LNCaP clone FGC (cell line): ENCODE measurements around the gene NKAIN2.

Experiments
- DNase-seq: peaks from one replicate; pipeline ENCODE4 v3.0.0-alpha.2; 2011; ENCODE audit warnings: low read depth
- H3K4me3 ChIP-seq: 2 replicates; pipeline ENCODE4 v1.5.1; 2011; ENCODE audit warnings: mild to moderate bottlenecking, low read depth, low read length, control low read depth
- TF ChIP-seq, protein P1 (sequence below): IDR thresholded peaks from 2 replicates; pipeline ENCODE4 v1.5.1; 2012; ENCODE audit warnings: mild to moderate bottlenecking; ENCODE audit not compliant: control insufficient read depth, insufficient read depth; ENCODE audit errors: extremely low read depth

Gene NKAIN2

DNA sequence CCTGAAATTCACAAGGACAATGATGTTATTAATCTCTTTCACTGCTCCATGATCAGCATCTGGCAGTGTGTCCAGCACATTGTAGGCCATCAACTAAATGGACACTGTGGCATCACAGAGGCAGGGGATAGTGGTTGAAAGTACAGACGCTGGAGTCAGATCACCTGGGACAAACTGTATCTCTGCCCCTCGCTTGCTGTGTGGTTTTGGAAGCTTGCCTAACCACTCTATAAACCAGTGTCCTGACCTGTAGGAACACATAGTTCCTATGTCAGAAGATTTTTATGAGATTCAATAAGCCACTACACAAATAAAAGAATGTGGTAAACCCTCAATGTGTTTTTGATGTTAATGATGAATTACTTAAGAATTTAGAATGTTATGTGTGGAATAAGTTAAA is 939.3 kb downstream of the NKAIN2 start:
- no peak overlapping the region for H3K4me3 ChIP-seq
- TF ChIP-seq, protein P1, sequence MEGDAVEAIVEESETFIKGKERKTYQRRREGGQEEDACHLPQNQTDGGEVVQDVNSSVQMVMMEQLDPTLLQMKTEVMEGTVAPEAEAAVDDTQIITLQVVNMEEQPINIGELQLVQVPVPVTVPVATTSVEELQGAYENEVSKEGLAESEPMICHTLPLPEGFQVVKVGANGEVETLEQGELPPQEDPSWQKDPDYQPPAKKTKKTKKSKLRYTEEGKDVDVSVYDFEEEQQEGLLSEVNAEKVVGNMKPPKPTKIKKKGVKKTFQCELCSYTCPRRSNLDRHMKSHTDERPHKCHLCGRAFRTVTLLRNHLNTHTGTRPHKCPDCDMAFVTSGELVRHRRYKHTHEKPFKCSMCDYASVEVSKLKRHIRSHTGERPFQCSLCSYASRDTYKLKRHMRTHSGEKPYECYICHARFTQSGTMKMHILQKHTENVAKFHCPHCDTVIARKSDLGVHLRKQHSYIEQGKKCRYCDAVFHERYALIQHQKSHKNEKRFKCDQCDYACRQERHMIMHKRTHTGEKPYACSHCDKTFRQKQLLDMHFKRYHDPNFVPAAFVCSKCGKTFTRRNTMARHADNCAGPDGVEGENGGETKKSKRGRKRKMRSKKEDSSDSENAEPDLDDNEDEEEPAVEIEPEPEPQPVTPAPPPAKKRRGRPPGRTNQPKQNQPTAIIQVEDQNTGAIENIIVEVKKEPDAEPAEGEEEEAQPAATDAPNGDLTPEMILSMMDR: no peak
- DNase-seq: peak; percentile 74

GRCh38 chr6:124743420-124743819 is 939.8 kb downstream of the NKAIN2 start:
- H3K4me3 ChIP-seq: no peak overlapping the region
- TF ChIP-seq, protein P1: no peak
- no peak for DNase-seq

DNA sequence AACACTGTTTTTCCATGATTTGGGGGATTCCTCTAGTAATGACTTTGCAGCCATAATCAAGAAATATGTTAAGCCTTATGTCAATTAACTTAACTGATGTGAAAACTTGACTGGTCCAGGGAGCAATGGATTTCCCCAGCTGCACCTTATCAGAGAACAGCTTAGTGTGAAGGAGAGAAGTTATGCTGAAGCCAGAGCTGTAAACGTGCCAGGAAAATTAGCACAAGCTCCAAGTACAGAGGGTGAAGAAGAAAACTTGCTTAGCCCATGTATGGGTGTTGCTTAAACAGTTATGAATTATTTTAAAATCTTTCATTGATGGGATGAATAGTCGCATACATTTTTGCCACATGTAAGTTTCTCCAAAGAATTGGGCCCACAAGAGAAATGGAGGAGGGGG is 943.7 kb downstream of the NKAIN2 start:
- no peak overlapping the region for H3K4me3 ChIP-seq
- TF ChIP-seq, protein P1: no peak
- no peak for DNase-seq

- no peak overlapping the region for H3K4me3 ChIP-seq
- no peak for DNase-seq
- TF ChIP-seq, protein P1: no peak
These were observed 945.1 kb downstream of the NKAIN2 start for GRCh38 chr6:124748778-124749177.

DNA sequence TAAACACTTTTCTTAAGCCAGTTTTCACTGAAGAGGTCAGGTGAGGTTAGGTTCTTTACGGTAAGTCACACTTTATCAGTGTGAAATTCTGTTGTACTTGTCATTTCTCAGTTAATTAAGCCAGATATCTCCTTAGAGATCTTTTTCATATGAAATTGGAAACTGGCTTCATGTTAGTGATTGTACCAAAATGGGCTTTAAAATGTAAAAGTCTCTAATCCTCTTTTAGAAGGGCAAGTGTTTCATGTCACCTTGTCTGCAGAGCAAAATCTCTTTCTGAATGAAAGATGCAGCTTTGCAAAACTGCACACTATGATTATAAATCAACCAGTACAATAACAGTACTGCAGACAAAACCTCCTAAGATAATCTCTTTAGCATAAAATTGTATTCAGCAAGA is 949.3 kb downstream of the NKAIN2 start:
- DNase-seq: no peak
- H3K4me3 ChIP-seq: no peak overlapping the region
- TF ChIP-seq, protein P1: no peak

- H3K4me3 ChIP-seq: no peak overlapping the region
These were observed 950.0 kb downstream of the NKAIN2 start for GRCh38 chr6:124753562-124754105.

DNA sequence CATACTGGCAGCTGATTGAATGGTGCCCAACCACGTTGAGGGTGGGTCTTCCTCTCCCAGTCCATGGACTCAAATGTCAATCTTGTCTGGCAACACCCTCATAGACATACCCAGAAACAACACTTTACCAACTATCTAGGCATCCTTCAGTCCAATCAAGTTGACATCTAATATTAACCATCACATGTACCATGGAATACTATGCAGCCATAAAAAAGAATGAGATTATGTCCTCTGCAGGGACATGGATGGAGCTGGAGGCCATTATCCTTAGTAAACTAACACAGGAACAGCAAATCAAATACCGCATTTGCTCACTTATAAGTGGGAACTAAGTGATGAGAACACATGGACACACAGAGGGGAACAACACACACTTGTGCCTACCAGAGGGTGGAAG is 951.7 kb downstream of the NKAIN2 start:
- no peak for DNase-seq
- H3K4me3 ChIP-seq: no peak overlapping the region
- TF ChIP-seq, protein P1: no peak

More at GRCh38 chr6:124753562-124754105, 950.0 kb downstream of the NKAIN2 start:
- TF ChIP-seq, protein P1: no peak
- DNase-seq: no peak
